GOT3 (cell line): ENCODE results near the gene GALNT11.
"Not testable (repeated sequence)": the region's sequence is repeated elsewhere in the genome, so short reads cannot be mapped to it uniquely, and the experiment has no call there.

ENCODE experiments used
- DNase-seq: peaks from one replicate; lab custom pipeline; 2025; ENCODE audit warnings: mixed read lengths; lab: John Stamatoyannopoulos, UW

GALNT11 gene

DNA sequence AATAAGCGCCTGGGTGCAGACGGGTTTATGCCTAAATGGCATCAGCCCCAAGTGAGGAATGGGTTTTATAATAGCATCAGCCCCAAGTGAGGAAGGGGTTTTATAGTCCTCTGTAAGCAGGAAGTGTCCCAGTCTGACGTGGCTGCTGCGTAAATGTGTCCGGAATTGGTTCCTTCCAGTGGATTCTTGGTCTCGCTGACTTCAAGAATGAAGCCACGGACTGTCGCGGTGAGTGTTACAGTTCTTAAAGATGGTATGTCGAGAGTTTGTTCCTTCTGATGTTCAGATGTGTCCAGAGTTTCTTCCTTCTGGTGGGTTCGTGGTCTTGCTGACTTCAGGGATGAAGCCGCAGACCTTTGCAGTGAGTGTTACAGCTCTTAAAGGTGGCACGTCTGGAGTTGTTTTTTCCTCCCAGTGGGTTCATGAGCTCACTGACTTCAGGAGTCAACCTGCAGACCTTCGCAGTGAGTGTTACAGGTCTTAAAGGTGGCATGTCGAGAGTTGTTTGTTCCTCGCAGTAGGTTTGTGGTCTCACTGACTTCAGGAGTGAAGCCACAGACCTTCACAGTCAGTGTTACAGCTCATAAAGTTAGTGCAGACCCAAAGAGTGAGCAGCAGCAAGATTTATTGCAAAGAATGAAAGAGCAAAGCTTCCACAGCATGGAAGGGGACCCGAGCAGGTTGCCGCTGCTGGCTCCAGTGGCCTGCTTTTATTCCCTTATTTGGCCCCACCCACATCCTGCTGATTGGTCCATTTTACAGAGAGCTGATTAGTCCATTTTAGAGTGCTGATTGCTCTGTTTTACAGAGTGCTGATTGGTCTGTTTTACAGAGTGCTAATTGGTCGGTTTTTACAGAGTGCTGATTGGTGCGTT, 2.3 kb downstream of the GALNT11 start:
- not testable (repeated sequence) for DNase-seq

DNA sequence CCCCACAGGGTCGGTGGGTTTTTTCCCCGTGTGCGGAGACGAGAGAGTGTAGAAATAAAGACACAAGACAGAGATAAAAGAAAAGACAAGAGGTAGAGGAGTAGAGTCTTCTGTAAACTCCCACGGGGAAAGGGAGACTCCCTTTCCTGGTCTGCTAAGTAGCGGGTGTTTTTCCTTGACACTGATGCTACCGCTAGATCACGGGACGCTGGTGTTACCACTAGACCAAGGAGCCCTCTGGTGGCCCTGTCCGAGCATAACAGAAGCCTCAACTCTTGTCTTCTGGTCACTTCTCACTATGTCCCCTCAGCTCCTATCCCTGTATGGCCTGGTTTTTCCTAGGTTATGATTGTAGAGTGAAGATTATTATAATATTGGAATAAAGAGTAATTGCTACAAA, 4.6 kb downstream of the GALNT11 start:
- DNase-seq, result not testable (repeated sequence)

DNA sequence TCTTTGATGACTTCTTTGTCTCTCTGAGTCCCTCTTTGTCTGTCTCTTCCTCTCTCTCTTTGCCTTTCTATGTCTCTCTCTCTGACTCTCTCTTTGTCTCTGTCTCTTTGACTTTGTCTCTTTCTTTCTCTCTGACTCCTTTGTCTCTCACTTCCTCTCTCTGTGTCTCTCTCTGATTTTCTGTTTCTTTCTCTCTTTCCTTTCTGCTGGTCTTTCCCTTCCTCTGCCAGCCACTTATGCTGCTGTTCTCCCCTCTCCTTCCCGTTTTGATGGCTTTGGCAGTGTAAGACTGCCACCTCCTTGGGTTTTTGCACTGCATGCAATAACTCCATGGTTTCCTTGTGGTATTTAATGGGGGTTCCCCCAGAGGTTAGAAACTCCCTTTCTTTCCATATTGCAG, 5.2 kb downstream of the GALNT11 start:
- not testable (repeated sequence) for DNase-seq

DNA sequence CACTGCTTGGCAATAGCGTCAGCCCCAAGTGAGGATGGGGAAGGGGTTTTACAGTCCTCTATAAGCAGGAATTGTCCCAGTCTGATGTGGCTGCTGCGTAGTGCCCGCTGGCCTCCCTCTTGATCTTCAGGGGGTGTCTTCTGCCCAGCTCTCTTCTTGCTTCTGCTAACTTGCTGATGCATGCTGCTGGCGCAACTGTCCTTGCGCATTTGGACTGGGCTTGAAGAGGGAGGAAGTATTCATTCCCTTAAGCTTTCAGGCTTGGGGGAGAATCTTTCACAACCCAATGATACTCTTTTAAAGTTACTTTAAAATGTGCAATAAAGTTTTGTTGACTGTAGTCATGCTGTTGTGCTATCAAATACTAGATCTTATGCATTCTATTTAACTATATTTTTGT, 10.3 kb downstream of the GALNT11 start:
- no peak for DNase-seq

DNA sequence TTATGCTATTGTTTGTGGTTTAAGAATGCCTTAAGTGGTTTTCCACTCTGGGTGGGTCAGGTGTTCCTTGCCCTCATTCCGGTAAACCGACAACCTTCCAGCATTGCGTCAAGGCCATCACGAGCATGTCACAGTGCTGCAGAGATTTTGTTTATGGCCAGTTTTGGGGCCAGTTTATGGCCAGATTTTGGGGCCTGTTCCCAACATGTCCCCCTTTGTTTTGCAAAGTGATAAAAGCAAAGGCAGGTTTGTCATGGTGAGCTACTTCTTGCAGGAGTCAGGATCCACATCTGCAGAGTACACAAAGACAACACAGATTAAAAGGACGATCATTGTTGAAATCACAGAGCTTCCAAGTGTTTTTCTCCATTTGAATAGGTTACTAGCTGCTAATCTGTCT, 12.9 kb downstream of the GALNT11 start:
- DNase-seq, result not testable (repeated sequence)

DNA sequence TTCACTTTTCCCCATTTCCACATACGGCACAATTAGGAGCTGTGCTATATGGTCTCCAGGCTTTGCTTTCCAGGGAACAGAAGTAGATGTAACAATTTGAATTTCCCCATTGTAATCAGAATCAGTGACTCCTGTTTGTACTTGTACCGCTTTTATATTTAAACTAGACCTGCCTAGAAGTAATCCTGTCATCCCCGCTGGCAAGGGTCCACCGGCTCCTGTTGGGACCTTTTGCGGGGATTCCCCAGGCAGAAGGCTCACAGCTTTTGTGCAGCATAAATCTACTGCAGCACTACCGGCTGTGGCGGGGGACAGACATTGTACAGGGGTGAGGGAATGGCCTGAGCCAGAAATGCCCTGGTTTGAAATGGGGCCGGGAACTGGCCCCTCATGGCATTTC, 17.6 kb downstream of the GALNT11 start:
- DNase-seq, result not testable (repeated sequence)

DNA sequence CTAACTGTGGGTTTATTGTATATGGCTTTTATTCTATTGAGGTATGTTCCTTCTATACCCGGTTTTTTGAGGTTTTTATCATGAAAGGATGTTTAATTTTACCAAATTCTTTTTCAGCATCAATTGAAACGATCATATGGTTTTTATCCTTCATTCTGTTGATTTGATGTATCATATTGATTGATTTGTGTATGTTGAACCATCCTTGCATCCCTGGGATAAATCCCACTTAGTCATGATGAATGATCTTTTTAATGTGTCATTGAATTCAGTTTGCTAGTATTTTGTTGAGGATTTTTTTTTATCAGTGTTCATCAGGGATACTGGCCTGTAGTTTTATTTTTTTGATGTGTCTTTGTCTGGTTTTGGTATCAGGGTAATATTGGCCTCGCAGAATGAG, 19.4 kb downstream of the GALNT11 start:
- not testable (repeated sequence) for DNase-seq

DNA sequence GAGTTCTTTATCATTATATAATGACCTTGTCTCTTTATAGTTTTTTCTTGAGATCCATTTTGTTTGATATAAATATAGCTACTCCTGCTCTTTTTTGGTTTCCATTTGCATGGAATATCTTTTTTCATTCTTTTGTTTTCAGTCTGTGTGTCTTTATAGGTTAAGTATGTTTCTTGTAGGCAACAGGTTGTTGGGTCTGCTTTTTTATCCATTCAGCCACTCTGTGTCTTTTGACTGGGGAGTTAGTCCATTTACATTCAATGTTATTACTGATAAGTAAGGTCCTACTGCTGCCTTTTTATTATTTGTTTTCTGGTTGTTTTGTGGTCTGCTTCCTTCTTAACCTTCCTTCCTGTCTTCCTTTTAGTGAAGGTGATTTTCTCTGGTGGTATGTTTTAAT, 21.1 kb downstream of the GALNT11 start:
- no peak for DNase-seq

DNA sequence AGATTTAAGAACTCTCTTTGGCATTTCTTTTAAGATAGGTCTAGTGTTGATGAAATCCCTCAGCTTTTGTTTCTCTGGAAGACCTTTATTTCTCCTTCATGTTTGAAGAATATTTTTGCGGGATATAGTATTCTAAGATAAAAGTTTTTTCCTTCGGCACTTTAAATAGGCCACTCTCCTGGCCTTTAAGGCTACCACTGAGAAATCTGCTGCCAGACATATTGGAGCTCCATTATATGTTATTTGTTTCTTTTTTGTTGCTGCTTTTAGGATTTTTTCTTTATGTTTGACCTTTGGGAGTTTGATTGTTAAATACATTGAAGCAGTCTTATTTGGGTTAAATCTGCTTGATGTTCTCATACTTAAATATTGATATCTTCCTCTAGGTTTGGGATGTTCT, 22.6 kb downstream of the GALNT11 start:
- no peak for DNase-seq

DNA sequence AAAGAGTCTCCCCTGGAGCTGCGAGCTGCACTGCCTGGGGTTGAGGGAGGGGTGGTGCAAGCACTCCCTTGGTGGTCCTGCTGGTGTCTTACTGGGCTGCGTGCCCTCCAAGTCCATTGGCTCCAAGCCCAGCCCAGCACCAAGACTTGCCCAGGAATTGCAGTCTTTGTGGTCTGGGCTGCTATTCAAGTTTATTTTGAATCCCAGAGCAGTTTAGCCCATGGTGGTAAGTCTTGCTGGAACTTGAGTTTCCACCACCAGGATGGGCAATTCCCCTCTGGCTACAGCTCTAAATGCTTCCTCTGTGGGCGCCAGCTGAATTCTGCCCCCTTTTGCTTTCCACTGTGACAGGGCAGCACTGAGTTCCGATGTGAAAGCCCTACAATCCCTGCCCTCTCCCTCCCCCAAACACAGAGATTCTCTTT, 25.1 kb downstream of the GALNT11 start:
- DNase-seq, result no peak

DNA sequence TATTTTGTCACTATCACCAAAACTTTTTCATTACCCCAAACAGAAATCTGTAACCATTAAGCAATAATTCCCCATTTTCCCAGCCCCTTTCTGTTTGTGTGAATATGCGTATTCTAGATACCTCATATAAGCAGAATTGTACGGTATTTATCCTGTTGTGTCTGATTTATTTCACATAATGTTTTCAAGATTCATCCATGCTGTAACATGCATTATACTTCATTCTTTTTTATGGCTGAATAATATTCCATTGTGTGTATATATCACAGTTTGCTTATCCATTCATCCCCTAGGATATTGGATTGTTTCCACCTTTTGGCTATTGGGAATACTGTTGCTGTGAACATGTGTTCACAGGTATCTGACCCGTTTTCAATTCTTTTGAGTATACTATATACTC, 26.5 kb downstream of the GALNT11 start:
- DNase-seq, result no peak

DNA sequence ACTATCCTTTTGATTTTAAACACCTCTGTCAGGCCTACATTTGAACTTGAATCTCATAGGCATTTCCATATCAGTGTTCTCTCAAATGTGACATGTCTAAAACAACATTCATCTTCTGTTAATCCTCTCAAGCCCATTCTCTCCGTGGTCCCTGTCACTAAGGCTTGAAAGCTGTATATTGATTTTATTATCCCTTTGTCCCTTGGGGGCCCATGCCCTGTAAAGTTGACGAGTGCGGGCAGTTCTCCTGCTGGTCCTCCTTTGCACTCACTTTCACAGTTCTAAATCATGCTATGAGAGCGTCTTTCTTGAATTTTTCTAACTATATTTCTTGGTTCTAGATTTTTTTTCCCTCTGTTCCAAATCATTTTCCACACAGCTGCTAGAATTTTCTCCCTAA, 27.3 kb downstream of the GALNT11 start:
- DNase-seq, result no peak

DNA sequence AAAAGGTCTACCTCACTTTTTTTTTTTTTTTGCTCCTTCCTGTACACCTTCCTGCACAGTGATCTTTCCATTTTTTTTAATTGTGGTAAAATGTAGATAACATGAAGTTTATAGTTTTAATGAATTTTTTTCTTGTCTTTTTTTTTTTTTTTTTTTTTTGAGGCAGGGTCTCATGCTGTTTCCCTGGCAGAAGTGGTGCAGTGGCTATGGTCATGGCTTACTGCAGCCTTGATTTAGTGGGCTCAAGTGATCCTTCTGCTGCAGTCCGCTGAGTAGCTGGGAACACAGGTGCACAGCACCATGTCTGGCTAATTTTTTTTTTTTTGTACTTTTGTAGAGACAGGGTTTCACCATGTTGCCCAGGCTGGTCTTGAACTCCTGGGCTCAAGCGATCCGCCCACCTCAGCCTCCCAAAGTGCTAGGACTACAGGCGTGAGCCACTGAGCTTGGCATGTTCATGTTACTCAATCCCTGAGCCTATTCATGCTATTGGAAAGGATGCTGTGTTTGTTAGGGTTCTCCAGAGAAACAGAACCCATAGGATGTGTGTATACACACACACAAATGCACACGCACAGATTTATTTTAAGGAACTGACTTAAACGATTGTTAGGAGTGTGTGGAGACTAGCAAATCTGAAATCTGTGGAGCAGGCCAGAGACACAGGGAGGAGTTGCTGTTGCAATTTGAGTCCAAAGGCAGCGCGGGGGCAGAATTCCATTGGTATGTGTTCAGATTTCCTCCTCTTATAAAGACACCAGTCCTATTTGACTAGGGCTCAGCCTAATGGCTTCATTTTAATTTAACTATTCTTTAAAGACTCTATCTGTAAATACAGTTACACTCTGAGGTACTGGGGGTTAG, 29.1 kb downstream of the GALNT11 start:
- DNase-seq, result no peak

DNA sequence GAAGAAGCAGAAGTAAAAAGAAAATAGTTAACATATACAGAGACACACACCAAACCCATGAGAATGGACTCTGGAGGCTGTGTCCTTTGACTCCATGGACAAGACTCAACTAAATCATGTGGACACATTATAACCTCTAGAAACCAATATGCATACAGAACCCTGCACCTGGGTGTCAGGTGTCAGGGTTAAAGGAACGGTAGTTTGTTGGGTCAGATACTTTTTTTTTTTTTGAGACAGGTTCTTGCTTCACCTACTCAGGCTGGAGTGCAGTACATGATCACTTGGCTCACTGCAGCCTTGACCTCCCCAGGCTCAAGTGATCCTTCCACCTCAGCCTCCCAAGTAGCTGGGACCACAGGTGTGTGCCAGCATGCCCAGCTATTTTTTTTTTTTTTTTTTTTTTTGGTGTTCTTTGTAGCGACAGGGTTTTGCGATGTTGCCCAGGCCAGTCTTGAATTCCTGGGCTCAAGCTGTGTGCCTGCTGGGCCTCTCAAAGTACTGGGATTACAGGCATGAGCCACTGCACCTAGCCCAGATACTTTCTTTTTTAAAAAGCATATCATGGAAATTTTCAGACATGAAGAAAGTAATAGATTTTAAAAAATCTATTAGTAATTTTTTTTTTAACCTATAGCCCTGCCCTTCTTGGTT, 31.3 kb downstream of the GALNT11 start:
- DNase-seq, result no peak

DNA sequence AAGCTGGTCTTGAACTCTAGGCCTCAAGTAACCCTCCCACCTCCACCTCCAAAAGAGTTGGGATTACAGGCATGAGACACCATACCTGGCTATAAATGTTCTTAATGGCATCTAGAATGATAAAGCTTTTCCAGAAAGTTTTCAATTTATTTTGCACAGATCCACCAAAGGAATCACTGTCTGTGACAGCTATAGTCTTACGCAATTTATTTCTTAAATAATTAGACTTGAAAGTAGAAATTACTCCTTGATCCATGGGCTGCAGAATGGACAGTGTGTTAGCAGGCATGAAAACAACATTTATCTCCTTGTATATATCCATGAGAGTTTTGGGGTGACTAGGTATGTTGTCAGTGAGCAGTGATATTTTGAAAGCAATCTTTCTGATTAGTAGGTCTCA, 33.8 kb downstream of the GALNT11 start:
- DNase-seq, result no peak

DNA sequence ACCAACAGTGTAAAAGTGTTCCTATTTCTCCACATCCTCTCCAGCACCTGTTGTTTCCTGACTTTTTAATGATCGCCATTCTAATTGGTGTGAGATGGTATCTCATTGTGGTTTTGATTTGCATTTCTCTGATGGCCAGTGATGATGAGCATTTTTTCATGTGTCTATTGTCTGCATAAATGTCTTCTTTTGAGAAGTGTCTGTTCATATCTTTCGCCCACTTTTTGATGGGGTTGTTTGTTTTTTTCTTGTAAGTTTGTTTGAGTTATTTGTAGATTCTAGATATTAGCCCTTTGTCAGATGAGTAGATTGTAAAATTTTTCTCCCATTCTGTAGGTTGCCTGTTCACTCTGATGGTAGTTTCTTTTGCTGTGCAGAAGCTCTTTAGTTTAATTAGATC, 35.6 kb downstream of the GALNT11 start:
- not testable (repeated sequence) for DNase-seq

DNA sequence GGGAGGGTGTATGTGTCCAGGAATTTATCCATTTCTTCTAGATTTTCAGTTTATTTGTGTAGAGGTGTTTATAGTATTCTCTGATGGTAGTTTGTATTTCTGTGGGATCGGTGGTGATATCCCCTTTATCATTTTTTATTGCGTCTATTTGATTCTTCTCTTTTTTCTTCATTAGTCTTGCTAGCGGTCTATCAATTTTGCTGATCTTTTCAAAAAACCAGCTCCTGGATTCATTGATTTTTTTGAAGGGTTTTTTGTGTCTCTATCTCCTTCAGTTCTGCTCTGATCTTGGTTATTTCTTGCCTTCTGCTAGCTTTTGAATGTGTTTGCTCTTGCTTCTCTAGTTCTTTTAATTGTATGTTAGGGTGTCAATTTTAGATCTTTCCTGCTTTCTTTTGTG, 37.7 kb downstream of the GALNT11 start:
- DNase-seq, result not testable (repeated sequence)

DNA sequence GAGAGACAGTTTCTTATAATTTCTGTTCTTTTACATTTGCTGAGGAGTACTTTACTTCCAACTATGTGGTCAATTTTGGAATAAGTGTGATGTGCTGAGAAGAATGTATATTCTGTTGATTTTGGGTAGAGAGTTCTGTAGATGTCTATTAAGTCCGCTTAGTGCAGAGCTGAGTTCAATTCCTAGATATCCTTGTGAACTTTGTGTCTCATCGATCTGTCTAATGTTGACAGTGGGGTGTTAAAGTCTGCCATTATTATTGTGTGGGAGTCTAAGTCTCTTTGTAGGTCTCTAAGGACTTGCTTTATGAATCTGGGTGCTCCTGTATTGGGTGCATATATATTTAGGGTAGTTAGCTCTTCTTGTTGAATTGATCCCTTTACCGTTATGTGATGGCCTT, 38.3 kb downstream of the GALNT11 start:
- not testable (repeated sequence) for DNase-seq

DNA sequence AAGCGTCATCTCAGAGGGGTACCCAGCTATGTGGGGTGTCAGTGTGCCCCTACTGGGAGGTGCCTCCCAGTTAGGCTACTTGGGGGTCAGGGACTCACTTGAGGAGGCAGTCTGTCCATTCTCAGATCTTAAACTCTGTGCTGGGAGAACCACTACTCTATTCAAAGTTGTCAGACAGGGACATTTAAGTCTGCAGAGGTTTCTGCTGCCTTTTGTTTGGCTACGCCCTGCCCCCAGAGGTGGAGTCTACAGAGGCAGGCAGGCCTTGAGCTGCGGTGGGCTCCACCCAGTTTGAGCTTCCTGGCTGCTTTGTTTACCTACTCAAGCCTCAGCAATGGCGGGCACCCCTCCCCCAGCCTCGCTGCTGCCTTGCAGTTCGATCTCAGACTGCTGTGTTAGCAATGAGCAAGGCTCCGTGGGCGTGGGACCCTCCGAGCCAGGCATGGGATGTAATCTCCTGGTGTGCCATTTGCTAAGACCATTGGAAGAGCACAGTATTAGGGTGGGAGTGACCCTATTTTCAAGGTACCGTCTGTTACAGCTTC, 40.4 kb downstream of the GALNT11 start:
- not testable (repeated sequence) for DNase-seq

DNA sequence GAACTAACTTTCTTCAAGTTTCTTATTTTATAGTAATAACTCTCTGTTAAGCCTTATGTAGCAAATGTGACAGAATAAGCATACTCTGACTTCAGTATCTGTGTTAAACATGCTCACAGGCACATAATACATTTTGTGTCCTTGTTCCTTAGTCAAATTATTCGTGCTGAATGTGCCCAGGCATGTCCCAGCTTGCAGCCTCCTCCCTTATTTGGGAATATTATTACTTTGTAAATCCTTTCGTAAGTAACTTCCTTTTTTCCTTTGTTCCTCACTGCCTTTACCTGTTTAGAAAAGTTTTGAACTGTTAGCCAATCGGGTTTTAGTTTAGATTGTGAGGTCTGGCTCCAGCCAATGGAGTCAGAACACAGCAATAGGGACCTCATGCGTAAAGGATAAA, 46.9 kb downstream of the GALNT11 start:
- no peak for DNase-seq

DNA sequence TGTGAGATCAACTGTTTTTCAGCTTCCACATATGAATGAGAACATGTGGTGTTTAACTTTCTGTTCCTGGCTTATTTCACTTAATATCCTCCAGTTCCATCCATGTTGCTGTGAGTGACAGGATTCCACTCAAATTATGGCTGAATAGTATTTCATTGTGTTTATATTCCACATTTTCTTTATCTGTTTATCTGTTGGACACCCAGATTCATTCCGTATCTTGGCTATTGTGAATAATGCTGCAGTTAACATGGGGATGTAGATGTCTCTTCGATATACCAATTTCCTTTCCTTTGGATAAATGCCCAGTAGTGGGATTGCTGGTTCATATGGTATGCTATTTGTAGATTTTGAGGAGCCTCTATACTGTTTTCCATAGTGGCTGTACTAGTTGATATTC, 47.9 kb downstream of the GALNT11 start:
- DNase-seq, result no peak

DNA sequence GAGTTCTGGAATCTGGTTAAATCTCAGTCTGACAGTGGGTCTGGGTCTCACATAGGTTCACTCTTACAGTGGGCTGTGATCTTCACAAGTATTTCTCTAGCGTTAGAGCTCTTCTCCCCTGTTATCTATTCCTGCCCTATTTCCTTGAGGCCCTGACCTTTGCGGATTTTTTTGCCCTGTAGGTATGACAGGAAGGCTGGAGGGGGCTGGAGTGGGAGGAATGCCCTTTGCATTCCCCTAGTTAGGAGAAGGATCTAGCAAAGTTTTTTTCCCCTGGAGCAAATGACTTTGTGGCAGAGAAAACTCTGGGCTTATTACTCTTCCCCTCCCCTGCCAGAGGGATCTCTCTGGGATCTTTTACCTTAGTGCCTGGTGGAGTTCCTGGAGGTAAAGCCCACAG, 49.2 kb downstream of the GALNT11 start:
- DNase-seq, result no peak
